GM21528 (cell line): ENCODE measurements around the gene FRYL.
A peak's percentile ranks its signal among the peaks of the same experiment; 100 is the strongest.
"Not testable (repeated sequence)": the region's sequence is repeated elsewhere in the genome, so short reads cannot be mapped to it uniquely, and the experiment has no call there.

Source experiments
- ATAC-seq: cut with Tn5 transposase; IDR thresholded peaks from one replicate; pipeline ENCODE4 v1.9.1; 2021; ENCODE audit warnings: mild to moderate bottlenecking, moderate library complexity; ENCODE audit not compliant: unreplicated experiment, low FRiP score

Gene FRYL

DNA sequence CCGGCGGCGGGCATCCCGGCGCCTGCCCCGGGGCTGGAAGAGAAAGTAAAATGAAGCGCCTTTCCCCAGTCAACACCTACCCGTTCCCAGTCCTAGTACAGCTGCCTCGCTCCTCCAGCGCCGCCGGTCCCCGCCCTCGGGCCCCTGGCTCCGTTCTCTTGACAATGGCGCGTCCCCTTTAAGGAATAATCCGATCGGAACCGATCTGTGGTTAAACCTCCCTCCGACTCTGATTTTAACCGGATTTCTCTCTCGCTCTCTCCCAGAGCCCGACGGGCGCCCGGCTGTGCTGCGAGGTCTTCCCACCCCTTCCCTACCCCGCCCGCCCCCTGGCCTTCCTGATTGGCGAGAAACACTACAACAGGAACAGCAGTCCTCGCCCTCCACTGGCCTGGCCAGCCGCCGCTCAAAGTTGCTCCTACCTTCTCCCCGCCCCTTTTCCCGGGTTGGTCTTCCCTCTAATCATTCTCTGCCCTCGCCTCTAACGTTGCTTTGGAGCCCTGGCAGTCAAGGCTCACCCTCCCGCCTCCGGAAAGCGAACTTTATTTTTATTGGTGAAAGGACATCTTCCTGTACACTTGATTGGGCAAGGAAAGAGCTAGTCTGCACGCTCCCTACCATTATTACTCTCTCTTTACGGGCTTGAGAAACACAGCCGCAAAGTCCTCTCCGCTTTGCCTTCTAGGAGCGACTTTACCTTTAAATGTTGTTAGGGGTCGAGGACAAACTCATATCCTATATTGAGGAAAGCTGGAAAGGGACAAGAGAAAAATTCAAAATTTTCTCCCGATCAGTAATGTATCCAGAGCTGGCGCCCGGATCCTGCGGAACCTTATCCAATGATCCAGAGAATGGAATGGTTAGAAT, at the start of gene FRYL:
Gene FRYL, minus strand, starts transcription at position 282 of the 867 bp plus-strand sequence. CDS start 145,869 bp downstream, outside the sequence.
- peak; percentile 93 for ATAC-seq

DNA sequence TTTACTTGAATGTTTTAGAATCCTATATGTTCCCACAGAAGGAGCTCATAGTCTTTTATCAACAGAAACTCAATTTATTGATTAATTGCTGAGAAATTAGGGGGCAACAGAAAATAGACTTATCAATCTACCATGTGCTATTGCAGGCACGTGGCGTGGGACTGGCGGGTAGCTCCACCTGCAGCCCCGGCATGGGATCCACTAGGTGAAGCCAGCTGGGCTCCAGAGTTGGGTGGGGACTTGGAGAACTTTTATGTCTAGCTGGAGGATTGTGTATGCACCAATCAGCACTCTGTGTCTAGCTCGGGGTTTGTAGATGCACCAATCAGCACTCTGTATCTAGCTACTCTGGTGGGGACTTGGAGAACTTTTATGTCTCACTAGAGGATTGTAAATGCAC, 47.5 kb upstream of the FRYL start:
- ATAC-seq = no peak

DNA sequence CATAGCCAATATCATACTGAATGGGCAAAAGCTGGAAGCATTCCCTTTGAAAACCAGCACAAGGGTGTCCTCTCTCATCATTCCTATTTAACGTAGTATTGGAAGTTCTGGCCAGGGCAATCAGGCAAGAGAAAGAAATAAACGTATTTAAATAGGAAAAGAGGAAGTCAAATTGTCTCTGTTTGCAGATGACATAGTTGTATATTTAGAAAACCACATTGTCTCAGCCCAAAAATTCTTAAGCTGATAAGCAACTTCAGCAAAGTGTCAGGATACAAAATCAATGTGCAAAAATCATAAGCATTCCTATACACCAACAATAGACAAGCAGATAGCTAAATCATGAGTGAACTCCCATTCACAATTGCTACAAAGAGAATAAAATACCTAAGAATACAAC, 41.4 kb upstream of the FRYL start:
- not testable (repeated sequence) for ATAC-seq

DNA sequence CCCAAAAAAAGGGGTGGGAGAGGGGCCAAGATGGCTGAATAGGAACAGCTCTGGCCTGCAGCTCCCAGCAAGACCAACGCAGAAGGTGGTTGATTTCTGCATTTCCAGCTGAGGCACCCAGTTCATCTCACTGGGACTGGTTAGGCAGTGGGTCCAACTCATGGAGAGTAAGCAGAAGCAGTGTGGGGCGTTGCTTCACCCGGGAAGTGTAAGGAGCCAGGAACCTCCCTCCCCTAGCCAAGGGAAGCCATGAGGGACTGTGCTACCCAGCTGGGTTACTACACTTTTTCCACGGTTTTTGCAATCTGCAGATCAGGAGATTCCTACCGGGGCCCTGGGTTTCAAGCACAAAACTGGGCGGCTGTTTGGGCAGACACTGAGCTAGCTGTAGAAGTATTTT, 36.9 kb upstream of the FRYL start:
- ATAC-seq = no peak

DNA sequence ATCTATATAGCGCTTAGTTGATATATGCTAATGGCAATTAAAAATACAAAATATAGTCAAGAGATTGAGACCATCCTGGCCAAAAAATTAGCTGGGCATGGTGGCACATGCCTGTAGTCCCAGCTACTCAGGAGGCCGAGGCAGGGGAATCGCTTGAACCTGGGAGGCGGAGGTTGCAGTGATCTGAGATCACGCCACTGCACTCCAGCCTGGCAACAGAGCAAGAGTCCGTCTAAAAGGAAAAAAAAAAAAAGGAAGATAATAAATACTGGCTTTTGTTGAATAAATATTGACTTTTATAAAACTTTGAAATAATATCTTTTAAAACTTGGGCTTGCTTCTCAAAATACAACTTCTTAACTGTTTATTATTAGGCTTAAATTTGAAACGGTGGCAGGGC, 36.2 kb upstream of the FRYL start:
- not testable (repeated sequence) for ATAC-seq

DNA sequence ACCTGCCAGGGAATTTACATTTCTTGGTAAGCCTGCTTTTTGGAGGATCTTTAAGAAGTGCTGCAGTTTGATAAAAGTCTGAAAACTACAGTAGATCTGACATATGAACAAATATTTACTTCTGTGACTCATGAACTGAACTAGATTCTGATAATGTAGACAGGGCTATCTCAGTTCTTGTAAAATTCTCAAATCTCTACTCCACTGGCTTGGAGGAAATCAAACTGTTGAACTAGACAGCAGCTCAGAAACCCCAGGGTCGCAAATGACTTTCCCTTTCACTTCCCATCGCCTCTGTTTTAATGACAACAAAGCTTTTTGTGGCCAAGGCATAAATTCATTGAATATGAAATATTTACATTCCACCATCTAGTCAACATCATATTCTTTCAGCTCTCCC, 35.4 kb upstream of the FRYL start:
- peak; percentile 52 for ATAC-seq

DNA sequence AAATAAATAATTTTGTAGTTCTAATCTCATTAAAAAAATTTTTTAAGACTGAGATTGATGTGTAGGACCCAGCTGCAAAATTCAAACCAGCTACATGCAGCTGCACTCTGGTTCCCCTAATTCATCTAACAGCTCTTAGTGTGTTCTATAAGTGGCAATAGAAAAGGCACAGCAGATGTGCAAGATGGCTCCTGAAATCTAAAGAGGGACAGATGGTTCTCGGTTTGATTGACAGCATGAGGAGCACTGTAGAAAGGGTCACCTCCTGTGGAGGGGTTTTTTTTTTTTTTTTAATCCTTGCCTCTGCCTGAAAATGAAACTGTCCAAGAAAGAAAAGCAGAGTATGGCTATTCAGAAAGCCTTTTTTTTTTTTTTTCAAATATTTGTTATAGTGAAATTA, 33.9 kb upstream of the FRYL start:
- ATAC-seq = peak; percentile 77

DNA sequence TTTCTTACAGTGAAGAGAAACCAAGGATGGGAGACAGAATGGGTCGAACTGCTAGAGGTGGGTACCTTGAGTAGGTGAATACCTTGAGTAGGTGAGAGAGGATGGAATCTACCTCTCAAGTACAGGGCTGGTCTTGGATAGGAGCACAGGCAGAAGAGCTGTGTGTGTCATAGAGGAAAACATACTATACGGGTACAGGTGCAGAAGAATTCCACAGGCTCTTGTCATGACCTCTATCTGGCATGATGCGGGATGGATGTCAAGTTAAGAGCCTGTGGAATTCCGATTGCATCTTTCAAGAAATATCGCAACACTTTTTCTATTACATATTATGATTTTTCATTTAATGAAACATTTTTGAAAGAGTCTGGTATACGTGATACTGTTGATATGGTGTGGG, 32.8 kb upstream of the FRYL start:
- no peak for ATAC-seq

DNA sequence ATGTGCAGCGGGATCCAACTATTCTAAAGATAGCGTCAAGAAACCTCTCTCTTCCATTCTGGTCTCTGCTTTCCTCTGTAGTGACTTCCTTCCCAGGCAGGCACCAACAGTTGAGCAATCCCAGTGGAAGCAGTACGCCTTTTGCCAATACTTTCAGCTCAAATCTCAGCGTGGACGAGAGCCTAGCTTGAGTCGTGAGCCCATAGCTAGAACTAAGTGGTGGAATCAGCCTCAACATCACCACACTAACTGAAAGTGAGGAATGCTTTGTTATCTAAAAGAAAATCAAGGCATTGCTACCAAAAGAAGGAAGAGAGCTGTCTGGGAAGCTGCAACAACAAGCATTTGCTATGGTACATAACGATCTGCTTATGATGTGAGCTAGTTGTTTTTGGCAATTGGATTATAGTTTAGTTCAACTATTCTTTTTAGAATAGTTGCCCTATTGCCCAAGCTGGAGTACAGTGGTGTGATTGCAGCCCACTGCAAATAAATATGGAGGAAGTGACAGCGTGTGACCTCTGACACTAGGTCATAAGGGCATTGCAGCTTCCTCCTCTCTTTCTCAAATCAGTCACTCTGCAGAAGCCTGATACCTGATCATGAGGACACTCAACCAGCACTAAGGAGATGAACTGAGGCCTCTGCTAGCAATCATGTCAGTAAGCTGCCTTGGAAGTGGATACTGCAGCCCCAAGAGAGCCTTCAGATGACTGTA, 24.7 kb upstream of the FRYL start:
- no peak for ATAC-seq

DNA sequence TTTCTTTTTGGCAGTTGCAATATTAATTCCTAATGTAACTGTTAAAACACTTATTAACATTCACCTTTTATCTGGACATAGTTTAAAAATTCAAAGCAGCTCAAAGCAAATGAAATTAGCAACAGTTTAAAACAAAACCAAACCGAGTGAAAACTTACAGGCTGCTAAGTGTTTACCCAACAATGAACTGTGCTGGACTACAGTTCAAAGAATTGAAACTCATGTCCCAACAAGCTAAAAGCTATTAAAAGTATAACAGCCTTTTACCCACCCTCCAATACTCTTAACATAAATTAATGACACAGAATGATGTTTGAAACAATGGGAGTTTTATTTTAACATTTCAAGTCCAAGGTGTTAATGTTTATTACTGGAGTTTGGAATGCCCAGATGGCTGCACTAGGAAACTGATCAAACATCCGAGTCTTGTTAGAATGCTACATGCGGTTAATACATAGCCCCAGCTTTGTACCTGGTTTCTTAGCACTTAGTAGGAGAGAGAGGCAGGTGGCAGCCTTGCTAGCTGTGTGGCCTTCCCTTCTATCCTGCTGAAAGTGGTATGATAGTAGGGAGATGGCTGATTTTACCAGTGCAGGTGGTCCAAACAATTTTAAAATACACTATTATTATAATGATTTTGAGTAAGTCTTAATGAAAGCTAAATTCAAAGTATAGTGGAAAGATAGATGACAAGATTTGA, 21.1 kb upstream of the FRYL start:
- ATAC-seq = no peak

DNA sequence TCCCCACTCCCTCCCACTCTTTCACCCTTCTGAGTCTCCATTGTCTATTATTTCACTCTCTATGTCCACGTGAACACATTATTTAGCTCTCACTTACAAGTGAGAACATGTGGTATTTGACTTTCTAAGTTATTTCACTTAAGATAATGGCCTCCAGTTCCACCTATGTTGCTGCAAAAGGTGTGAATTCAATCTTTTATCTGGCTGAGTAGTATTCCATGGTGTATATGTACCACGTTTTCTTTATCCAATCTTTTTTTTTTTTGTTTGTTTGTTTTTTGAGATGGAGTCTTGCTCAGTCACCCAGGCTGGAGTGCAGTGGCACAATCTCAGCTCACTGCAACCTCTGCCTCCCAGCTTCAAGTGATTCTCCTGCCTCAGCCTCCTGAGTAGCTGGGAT, 20.1 kb upstream of the FRYL start:
- not testable (repeated sequence) for ATAC-seq

DNA sequence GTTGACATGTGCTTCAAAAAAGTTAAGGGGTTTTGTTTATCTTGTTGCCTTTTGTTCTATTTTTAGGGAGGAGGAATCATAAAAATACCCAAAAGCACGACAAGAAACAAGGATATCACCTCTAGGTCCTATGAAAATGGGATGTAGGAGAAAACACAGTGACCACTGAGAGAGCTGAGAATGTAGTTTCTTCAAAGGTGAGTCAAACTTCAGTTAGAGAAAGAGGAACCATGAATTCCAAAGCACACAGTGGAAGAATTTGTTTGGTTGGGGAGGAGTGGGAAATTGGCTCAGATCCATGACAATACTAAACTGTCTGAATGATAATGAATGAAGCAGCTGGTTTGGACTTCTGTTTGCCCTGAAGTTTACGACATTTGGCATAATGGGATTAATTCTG, 19.1 kb upstream of the FRYL start:
- ATAC-seq = no peak

DNA sequence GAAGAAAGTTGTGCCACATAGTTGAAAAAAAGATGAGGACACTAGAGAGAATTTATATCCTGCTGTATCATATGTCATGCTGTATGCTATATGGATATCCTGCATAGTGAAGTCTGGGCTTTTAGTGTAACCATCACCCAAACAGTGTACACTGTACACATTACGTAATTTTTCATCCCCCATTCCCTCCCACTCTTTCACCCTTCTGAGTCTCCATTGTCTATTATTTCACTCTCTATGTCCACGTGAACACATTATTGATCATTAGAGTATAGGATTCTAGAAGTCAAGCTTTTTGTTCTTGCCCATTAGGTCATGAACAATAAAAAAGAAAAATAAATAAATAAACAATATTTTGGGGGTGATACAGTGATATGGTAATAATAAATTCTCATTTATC, 18.0 kb upstream of the FRYL start:
- no peak for ATAC-seq

DNA sequence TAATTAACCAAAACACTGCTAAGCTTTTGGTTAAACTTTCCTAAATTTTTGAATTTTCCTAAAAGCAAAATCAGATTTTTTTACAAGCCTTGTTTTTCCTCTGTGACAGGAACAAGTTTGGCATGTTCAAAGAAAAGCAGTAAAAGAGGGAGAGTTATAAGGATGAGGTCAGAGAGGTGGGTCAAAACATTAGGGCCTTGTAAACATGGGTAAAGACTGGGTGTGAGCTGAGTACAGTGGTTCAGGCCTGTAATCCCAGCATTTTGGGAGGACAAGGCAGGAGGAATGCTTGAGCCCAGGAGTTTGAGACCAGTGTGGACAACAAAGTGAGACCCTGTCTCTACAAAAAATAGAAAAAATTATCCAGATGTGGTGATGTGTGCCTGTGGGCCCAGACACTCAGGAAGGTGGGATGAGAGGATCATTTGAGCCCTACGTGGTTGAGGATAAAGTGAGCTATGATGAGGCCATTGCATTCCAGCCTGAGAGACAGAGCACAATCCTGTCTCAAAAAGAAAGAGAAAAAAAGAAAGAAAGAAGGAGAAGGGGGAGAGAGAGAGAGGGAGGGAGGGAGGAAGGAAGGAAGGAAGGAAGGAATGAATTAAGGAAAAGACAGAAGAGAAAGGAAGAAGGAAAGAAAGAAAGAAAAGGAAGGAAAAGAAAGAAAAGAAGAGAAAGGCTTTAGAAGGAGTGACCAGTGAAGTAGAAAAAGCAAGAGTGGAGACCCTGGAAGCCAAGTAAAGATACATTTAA, 17.0 kb upstream of the FRYL start:
- ATAC-seq = no peak

DNA sequence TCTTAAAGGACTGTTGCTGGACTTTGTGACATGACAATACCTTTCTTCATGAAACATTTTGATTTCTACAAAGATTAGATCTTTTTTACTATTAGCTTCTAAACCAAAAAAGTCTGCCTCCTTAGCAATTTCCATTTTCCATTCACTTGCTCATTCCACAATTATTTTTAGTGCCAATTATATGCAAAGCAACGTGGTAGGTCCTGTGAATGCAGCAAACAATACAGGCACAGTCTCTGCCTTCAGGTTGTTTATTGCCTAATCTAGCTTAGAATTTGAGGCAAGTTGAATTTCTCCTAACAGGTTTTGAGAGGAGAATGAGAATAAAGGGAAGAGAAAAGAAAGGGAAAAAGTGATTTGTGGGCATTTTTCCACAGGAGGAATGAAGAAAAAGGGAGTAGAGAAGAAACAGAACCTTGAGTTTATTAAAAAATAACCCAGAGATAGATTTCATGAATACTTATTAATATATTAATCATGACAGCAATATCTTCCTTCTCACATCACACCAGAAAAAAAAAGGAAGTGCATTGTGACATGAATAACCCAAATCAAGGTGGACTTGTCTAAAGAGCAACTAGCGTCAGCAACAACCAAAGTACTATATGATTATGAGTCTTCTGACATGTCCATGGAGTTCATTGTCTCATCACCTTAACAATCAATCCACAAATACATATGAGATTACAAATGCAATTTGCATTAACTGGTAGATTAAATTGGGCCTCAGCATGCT, 16.3 kb upstream of the FRYL start:
- no peak for ATAC-seq

DNA sequence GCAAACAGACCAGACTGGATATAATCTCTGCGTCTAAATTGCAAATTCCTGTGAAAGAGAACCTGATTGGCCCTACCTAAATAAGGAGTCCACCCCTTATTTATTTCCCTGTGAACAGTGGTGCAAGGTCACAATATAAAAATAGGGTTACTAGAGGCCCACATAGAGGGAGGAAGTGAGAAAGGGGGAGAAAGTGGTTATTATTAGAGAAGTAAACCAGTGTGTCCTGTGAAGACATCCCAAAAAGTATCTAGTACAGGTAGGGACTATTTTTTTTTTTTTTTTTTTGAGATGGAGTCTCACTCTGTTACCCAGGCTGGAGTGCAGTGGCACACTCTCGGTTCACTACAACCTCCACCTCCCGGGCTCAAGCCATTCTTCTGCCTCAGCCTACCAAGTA, 15.0 kb upstream of the FRYL start:
- no peak for ATAC-seq

DNA sequence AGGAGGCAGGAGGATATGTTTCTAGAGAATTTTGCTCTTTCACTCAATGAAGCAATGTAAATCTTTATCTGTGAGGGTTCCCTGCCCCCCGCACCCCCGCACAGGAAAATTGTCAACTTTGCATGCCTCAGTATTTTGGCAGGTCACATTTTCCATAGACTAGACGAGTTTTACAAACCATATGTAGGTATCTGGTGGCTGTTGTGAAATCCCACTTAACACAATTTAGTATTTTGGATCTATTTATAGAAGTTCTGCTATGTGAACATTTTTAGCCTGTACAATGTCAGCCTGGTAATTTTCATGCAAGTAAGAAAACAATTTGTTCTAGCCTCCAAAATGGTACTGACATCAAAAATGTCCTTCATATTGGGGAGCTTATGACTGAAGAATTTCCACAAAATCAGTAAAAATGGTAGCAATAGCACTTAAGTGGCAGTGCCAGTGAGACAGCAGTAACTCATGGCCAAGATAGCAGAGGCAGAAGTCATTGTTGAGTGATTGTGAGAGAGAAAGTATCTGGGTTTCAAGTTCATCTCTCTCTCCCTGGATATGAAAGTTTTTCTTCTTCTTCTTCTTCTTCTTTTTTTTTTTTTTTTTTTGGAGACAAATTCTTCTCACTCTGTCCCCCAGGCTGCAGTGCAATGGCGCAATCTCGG, 12.4 kb upstream of the FRYL start:
- no peak for ATAC-seq

DNA sequence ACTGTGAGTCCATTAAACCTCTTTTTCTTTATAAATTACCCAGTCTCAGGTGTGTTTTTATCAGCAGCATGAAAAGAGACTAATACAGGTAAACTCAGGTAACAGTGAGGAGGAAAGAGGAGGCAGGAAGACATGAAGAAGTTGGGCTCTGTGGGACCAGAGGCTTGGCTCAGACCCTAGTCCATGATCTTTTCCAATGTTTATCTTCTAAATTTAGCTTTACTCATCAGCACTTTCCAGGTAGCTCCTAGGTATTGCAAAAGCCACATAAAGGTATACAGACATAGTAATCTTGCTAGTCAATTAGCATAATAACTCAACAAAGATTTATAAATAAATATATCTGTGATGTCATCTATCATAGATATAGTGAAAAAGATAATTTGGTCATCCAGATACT, 11.2 kb upstream of the FRYL start:
- ATAC-seq = no peak

DNA sequence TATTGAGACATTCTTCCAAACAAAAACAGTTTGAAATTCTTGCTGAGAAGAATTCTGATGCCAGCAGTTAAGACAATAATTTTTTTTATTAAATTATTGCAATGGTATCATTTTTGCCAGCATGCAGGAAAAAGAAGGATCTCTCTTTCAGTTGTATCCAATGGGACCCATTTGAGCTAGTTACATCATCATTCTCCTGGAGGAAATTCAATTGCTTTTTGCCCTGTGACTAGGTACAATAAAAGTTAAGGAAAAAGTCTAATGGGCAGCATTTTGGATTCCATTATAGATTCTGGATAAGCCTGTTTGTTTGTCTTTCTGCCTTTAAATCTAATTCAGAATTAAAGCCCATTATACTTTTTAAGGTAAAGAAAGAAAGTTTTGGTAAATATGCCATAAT, 10.5 kb upstream of the FRYL start:
- no peak for ATAC-seq
